Mucosa of descending colon (tissue), 3 donors: ENCODE results near the gene ABHD12. TPM values are rescaled to one million over a fixed set of nuclear protein-coding genes. Genes with fewer than 3 reads are reported as not detected.

Experiments
- ATAC-seq: fragments of 200-7000 bp; cut with Tn5 transposase; one replicate; pipeline ENCODE4 v1.9.1; 2020; ENCODE audit warnings: mild to moderate bottlenecking, moderate library complexity
- DNase-seq, 3 donors: peaks; one replicate each; pipeline ENCODE4 v3.0.0-alpha.2; 2020
- H3K36me3 ChIP-seq: fragments of 200-600 bp; one replicate; pipeline ENCODE4 v1.8.0; 2021; ENCODE audit warnings: low read depth, mild to moderate bottlenecking
- H3K4me1 ChIP-seq: fragments of 200-600 bp; one replicate; pipeline ENCODE4 v1.8.0; 2021; ENCODE audit warnings: low read depth, mild to moderate bottlenecking
- H3K4me3 ChIP-seq: fragments of 200-600 bp; one replicate; pipeline ENCODE4 v1.8.0; 2021; ENCODE audit warnings: mild to moderate bottlenecking
- H3K9me3 ChIP-seq: fragments of 200-600 bp; one replicate; pipeline ENCODE4 v1.8.0; 2021; ENCODE audit warnings: mild to moderate bottlenecking
- intact Hi-C, 2 donors: fragments of 100-400 bp; cut with DNase I in 1 of 2; cut with micrococcal nuclease in 1 of 2; formaldehyde crosslinking; loops; one replicate each; pipeline versions ENCODE4 v1.11.0 to v1.11.1; 2022; cut with DNase I, micrococcal nuclease
- total RNA-seq, 3 donors: library from RNA; stranded (reverse); fragmentation: NEBNext Ultra II Directional in 2 of 3; extraction: Animal tissue kit (Norgen Biotek cat#: 25700) in 2 of 3; gene quantifications; one replicate each; pipeline versions ENCODE4 v1.2.1 to v1.2.4, GENCODE V29; 2021 to 2023
- TF ChIP-seq, protein P1 (sequence below): fragments of 200-600 bp; IDR thresholded peaks from one replicate; pipeline ENCODE4 v1.8.0; 2022; ENCODE audit warnings: antibody characterized with exemption, mild to moderate bottlenecking
- donor health status: DM: no; HTN: no; CAD: no; lungs with moderate emphysema.
- donor health status: DM: no; HTN: no; CAD: no.
- donor health status: DM: no; HTN: yes; CAD: no.

ABHD12 gene
- total RNA-seq, 3 donors from 2014 or later = 47.3 to 65.5 (median 59.5) TPM

DNA sequence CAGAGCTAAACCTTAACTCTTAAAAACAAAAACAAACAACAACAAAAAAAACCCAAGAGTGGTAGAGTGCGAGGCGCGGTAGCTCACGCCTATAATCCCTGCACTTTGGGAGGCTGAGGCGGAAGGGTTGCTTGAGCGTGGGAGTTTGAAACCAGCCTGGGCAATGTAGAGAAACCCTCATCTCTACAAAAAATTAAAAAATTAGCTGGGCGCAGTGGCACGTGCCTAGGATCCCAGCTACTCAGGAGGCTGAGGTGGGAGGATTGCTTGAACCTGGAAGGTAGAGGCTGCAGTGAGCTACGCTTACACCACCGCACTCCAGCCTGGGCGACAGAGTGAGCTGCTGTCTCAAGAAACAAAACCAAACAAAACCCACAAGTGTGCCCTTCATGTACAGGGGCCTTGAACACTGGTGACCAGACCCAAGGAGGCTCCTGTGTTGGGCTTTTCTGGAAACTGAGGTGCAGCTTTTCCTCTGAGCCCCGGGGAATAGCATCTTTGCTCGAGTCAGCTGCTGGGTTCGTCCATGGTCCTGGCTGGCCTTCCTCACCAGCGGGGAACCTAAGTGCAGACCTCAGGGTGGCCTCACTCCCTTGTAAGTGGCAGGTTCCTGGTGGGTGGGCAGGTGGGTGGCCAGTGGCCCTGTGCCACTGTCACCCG lies 102.9 kb downstream of the ABHD12 start:
- intact Hi-C loops = no loop called here
- Histone ChIP-seq H3K4me3 (no peak overlapping the region), H3K36me3 (no peaks in the 10 kb centered on the region), H3K4me1 (no peaks in the 10 kb centered on the region), H3K9me3 (no peaks in the 10 kb centered on the region)
- no peak for ATAC-seq
- DNase-seq = no peak
- TF ChIP-seq, protein P1, sequence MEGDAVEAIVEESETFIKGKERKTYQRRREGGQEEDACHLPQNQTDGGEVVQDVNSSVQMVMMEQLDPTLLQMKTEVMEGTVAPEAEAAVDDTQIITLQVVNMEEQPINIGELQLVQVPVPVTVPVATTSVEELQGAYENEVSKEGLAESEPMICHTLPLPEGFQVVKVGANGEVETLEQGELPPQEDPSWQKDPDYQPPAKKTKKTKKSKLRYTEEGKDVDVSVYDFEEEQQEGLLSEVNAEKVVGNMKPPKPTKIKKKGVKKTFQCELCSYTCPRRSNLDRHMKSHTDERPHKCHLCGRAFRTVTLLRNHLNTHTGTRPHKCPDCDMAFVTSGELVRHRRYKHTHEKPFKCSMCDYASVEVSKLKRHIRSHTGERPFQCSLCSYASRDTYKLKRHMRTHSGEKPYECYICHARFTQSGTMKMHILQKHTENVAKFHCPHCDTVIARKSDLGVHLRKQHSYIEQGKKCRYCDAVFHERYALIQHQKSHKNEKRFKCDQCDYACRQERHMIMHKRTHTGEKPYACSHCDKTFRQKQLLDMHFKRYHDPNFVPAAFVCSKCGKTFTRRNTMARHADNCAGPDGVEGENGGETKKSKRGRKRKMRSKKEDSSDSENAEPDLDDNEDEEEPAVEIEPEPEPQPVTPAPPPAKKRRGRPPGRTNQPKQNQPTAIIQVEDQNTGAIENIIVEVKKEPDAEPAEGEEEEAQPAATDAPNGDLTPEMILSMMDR = no peak

DNA sequence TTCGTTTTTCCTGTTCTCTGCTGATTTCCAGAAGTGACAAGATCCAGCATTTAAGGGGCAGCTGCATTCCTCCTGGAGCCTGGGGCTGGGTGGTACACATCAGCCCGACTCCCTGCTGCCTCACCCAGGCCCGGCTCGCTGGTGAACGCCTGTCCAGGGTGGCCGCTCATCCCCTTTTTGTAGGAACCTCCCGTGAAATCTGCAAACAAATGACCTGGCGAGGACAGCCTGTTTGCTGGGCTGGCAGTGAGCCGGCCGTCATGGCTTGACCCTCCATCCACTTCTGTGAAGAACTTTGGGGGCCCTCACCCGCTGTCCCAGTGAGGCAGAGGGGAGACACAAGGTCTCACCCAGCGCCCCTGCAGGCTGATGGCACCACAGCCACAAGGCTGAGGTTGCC lies 103.7 kb downstream of the ABHD12 start:
- Histone ChIP-seq H3K9me3 (no peaks in the 10 kb centered on the region), H3K4me3 (no peak overlapping the region), H3K4me1 (no peaks in the 10 kb centered on the region), H3K36me3 (peaks cover 3% of the 10 kb centered on the region)
- peak in 2 of 3 donors; percentile 17 to 33 for DNase-seq
- TF ChIP-seq, protein P1 = no peak
- intact Hi-C loops = no loop called here
- ATAC-seq = no peak

DNA sequence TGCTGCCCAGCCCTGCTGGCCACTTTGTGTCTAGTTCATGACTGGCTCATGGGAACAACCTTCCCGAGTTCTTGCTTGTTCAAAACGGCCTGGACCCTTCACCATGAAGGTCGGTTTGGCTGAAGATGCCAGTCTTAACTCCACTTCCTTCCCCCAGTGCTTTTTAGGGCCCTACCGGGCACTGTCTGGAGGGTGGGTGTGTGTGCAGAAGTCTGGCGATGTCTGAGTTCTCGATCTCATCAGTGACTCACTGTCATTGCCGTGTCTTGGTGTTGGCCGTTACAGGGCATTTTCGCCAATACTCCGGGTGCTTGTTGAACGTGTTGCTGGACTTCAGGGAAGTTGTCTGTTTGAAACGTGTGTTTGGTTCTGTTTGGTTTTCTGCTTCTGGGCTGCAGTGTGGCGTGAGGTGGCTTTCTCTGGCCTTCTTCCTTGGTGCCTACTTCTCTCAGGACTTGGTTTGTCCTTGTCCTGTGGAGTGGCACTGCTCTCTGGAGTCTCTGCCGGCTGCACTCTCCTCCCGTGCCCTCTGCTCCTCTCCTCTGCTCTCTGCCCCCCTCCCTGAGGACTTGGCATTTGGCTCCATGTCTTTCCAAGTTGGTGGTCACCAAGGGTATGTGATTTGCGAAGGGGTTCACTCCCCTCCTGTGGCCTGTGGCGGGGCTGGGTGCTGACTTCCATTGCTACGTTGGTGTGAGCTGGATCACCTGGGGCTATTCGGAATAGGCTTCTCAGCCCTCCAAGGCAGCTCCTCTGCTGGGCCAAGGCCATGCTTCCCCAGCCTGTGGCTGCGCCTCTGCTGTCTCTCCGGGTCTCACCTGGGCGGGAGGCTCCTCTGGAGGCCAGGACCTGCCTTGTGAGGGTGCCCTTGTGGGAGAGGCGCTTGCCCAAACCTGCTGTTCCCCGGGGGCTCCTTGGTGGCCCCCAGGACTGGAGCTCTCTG lies 104.5 kb downstream of the ABHD12 start:
- intact Hi-C loops = no loop called here
- Histone ChIP-seq H3K36me3 (peaks cover 4% of the 10 kb centered on the region), H3K9me3 (no peaks in the 10 kb centered on the region), H3K4me1 (no peaks in the 10 kb centered on the region), H3K4me3 (no peak overlapping the region)
- DNase-seq (peak in 1 of 3 donors; percentile 39), ATAC-seq (no peak)
- TF ChIP-seq, protein P1 = no peak

DNA sequence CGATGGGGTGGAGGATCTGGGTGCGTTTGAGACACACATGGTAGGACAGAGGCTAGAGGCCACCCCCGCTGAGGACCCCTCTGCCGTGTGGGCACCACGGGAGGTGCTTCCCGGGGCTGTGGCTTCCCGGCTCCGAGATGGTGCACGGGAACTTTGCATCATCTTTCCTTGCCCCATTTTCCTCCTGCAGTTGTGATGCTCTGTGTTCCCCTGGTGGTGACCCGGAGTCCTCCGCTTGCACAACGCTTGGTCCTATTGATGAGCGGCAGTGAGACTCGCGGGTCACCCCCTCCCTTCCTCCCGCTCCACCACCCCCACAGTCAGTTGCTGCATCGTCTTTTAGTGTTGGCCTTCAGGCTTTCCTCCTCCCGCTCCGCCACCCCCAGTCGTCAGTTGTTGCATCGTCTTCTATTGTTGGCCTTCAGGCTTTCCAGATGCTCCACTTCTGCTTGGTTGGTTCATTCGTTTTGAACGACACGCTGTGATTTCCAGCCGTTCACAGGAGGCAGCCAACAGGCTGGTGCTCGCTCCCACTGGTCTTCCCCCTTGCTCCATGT lies 105.5 kb downstream of the ABHD12 start:
- DNase-seq (peak in 2 of 3 donors; percentile 22 to 29), ATAC-seq (no peak)
- no peaks in the 10 kb centered on the region for H3K9me3 ChIP-seq
- intact Hi-C loops = no loop called here
- H3K4me1 ChIP-seq = no peaks in the 10 kb centered on the region
- peaks cover 4% of the 10 kb centered on the region for H3K36me3 ChIP-seq
- no peak overlapping the region for H3K4me3 ChIP-seq
- TF ChIP-seq, protein P1 = no peak

DNA sequence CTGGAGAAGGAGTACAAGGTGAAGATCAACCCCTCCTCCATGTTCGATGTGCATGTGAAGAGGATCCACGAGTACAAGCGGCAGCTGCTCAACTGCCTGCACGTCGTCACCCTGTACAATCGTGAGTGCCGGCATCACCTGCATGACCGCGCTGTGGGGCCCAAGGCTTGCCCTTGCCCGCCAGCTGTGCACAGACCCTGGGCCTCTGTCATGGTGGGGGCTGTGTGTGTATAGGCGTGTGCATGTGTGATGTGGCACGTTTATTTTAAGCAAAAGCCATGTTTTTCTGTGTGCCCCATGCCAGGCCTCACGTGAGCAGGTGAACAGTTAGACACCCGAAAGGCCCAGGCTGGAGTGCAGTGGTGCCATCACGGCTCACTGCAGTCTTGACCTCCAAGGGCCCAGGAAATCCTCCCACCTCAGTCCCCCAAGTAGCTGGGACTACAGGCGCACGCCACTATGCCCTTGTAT lies 106.5 kb downstream of the ABHD12 start:
- H3K36me3 ChIP-seq = peaks cover 4% of the 10 kb centered on the region
- peak in 1 of 3 donors; percentile 36 for DNase-seq
- ATAC-seq = no peak
- H3K9me3 ChIP-seq = no peaks in the 10 kb centered on the region
- no peaks in the 10 kb centered on the region for H3K4me1 ChIP-seq
- intact Hi-C loops = no loop called here
- TF ChIP-seq, protein P1 = no peak
- no peak overlapping the region for H3K4me3 ChIP-seq
